GM21423 (cell line): ENCODE results near the gene SLC7A1.

Experiments used
- ATAC-seq: cut with Tn5 transposase; IDR thresholded peaks from one replicate; pipeline ENCODE4 v1.9.1; 2021; ENCODE audit warnings: mild to moderate bottlenecking, moderate library complexity; ENCODE audit not compliant: unreplicated experiment

The SLC7A1 gene

GRCh38 chr13:29513002-29513980 is 82.2 kb downstream of the SLC7A1 start:
- no peak for ATAC-seq

DNA sequence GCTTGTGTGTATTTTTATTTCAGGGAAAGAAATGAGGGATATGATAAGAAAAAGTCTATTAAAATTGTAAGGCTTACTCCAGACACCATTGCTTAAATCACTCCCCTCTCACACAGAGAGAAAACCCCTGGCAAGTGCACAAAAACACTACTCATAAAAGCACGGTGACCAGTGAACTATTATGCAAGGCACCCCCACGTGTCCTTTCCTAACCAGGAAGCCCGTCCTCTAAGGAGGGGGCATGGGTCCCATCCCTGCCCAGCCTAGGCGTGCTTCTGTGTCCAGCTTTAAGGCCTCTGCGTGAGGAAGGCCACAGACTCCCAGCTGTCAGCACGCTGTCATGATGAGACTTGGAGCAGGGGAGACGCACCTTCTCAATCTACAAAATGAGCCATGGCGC is 83.5 kb downstream of the SLC7A1 start:
- no peak for ATAC-seq

DNA sequence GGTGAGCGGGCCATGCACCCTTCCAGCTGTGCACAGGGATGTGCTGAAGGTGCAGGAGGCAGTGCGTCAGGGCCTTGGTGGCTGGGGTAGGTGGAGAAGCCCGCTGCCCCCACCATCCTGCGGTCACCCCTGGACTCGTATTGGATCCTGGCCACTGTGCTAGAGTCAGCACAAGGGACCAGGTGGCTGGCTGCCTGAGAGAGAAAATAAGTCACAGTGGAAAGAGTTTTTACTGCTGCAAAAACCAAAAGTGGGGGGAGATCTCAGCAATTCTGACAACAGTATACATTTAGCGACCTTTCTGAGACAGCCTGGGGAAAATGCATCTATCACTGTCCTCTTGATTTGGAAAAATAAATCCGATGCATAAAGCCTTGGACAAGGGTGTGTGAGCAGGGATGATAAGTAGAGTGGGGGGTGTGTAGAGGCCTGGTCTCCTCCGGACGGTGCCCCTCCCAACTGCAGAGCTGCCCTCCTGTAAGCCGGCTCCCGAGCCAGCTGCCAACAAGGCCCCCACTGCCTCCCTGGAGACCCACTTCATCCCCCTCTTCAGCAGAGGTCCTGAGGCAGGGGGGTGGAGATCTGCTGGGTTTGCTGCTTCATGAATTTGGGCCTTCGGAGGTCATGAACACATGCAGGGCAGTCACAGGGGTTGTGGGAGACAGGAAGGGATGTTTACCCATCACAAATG is 84.2 kb downstream of the SLC7A1 start:
- ATAC-seq, result no peak

- no peak for ATAC-seq
Measured at GRCh38 chr13:29510651-29511084, 84.8 kb downstream of the SLC7A1 start.

- ATAC-seq, result no peak
Measured at GRCh38 chr13:29509999-29510589, 85.4 kb downstream of the SLC7A1 start.

- ATAC-seq, result no peak
Measured at GRCh38 chr13:29508876-29509252, 86.6 kb downstream of the SLC7A1 start.

DNA sequence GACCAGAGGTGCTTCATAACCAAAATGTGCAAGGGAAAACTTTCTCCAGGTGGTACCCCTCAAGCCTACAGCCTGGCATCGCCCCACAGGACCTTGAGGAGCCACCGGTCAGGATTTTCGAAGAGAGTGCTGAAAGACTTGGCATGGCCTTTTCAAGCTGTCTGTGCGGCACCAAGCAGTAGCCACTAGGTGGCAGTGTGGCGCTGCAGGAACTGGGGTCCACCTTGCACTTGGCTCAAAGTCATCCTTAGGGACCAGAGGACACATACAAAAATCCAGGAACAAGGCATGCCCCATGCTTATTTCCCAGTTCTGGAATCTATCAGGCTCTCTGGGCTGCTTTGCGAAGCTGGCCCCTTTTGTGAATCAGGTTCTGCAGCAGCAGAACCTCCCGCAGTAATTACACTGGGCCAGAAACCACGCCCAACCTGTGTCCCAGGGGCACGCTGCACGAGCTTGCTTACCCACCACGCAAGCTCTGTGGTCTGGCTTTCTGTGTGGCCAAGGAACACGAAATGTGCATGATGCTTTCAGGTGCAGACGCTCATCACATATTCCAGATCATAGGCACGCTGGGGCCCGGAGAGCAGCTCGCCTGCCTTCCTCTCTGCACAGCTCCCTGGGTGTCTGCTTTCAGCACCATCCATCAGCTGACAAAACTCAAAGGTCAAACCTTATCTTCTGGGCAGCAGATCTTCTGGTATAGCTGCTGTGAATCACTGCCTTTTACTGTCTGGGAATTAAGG is 87.2 kb downstream of the SLC7A1 start:
- peak; percentile 52 for ATAC-seq

DNA sequence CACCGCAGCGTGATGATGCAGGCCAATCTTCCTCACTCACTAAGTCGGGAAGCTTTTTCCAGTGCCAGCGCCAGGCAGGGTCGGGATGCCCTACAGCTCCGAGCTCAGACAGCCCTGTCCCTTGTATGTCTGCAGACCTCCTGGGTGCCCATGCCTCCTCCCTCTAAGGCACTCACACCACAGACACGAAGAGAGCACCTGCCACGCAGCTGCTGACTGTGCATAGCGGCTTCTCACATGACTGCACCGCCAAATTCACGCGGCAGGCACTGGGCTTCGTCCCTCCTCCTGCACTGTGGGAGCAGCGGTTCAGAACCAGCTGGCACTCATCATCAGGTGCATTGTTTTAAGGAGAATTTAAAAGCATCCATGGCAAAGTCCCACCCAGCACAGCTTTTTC is 88.1 kb downstream of the SLC7A1 start:
- no peak for ATAC-seq

GRCh38 chr13:29505950-29506349 is 89.5 kb downstream of the SLC7A1 start:
- ATAC-seq, result no peak

DNA sequence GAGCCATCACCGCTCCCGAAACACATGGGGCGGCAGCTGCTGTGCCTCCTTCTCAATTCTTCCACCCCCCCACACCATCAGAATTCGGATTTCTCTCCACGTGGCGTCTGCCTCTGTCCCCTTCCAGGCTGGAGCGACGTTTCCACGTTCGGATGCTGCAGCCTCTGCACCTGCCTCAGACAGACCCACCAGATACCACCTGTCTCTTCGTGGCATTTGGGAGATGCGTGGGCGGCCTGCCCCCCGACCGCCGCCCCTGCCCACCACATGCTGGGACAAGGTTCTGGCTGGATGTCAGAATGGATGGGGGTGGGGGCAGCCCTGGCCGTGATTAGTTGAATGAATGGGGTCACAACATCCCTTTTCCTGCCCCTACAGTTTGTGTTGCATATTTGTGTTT is 90.0 kb downstream of the SLC7A1 start:
- ATAC-seq, result no peak

GRCh38 chr13:29504691-29505090 is 90.8 kb downstream of the SLC7A1 start:
- ATAC-seq, result no peak

GRCh38 chr13:29503041-29503837 is 92.2 kb downstream of the SLC7A1 start:
- ATAC-seq, result no peak

GRCh38 chr13:29502391-29503008 is 93.0 kb downstream of the SLC7A1 start:
- no peak for ATAC-seq

DNA sequence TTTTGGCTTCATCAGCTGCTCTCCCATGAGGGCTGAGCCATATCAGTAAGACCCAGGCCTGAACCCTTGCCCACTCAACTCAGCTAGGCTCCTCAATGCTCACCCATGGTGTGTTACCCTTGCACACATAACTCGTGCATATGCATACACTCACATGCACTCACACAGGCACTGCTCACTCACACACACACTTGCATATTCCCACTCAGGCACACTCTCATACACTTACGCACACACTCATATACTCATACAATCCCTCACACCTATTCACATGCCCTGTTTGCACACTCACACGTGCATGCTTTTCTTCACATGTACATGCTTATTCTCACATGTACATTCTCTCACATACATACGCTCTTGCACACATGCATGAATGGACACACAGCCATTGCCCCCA is 93.8 kb downstream of the SLC7A1 start:
- ATAC-seq, result no peak

DNA sequence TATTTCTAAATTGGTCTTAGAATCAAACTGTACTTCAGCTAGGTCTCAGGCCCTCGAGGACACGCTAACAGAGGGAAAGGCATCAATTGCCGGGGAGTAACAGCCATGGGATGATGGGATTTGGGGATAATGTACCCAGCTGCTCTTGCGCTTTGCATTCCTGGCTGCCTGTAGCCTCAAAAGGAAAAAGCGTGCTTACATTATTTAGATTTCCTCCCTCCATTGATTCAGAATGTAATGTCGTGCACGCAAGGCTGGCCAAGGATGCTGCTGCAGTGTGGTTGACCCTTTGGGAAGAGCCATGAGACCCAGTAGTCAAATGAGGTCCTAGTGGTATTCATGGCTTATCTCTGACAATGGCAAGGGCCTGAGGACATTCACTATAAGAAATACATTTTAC is 95.1 kb downstream of the SLC7A1 start:
- no peak for ATAC-seq

GRCh38 chr13:29499506-29500165 is 95.9 kb downstream of the SLC7A1 start:
- ATAC-seq, result no peak

DNA sequence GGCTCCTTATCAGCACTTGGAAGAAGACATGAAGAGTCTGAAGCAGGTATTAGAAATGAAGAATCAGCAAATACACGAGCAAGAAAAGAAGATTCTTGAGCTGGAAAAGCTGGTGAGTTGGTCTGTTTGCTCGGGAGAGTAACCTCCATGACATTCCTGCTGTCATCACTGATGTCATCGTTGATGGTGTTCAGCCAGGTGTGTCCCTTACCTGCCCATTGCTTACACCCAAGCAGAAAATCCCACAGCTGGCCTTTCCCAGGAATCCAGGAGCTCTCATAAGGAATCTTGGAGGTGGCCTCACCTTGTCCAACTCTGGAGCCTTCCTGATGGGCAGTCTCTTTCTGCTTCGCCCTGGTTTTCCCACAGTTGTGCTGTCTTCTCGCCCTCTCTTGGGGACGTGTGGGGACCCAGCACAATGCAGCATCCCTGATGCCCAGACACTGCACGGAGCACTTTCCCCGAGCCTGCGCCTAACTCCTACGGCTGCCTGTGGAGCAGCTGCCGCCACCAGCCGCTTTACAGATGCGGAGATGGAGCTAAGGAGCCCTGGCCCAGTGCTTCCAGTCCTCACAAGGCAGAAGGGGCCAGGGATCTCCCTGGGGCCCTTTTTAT is 97.0 kb downstream of the SLC7A1 start:
- no peak for ATAC-seq

DNA sequence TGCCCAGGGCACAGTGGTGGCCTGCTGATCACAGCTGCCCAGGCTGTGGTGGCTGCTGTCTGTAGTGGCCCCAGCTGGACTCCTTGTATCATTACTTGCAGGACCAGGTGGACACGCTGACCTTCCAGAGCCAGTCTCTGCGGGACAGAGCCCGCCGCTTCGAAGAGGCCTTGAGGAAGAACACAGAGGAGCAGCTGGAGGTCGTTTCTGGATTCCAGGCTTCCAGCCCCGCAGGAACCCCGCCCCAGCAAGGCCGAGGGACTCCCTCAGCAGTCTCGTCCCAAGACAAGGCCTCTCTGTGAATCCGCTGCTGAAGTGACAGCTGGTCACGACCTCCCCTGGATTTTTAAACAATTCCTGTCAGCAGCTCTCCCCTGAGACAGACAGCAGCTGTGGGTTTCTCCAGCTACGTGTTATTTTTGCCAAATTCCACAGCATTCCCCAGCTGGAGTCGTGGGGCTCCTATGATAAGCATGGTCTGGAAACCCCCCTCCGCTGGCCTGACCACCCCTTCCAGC is 98.3 kb downstream of the SLC7A1 start:
- no peak for ATAC-seq
